K562 (cell line): Measurements from ENCODE around the gene NDUFB10. TPM values are rescaled to one million over a fixed set of nuclear protein-coding genes. Genes with fewer than 3 reads are reported as not detected.

Source experiments
- BHLHE40 ChIP-seq: IDR thresholded peaks from 2 replicates; pipeline ENCODE4 v1.6.1; 2011; ENCODE audit warnings: low read length, improper control_type of control experiment
- CSDE1 ChIP-seq, 2 experiments: fragments of 450-650 bp; IDR thresholded peaks; 2 replicates each; pipeline ENCODE4 v1.6.1; 2016; ENCODE audit warnings: mild to moderate bottlenecking in 1 of 2
- HDAC1 ChIP-seq, 2 experiments: fragments of 450-650 bp; IDR thresholded peaks; 2 replicates each; pipeline ENCODE4 v1.6.1; 2016 to 2017; ENCODE audit warnings: inconsistent platforms in 1 of 2, mild to moderate bottlenecking in 1 of 2, moderate library complexity in 1 of 2
- NFYB ChIP-seq: IDR thresholded peaks from 2 replicates; pipeline ENCODE4 v1.6.1; 2011; ENCODE audit warnings: mild to moderate bottlenecking, moderate library complexity; ENCODE audit not compliant: insufficient read length; ENCODE audit errors: extremely low read depth
- PPARD ChIP-seq: fragments of 250-450 bp; sonication (Bioruptor Pico); IDR thresholded peaks from 2 replicates; pipeline ENCODE4 v1.8.0; 2022; ENCODE audit warnings: inconsistent platforms, mild to moderate bottlenecking, moderate library complexity
- SREBF2 ChIP-seq: sonication (generic); formaldehyde crosslinking; IDR thresholded peaks from 2 replicates; pipeline ENCODE4 v1.4.0; 2020; ENCODE audit warnings: mild to moderate bottlenecking, missing genetic modification reagents
- TSHZ1 ChIP-seq: fragments of 250-450 bp; sonication (Bioruptor Pico); IDR thresholded peaks from 2 replicates; pipeline ENCODE4 v1.4.0; 2020; ENCODE audit warnings: mild to moderate bottlenecking, moderate library complexity
- ZBTB40 ChIP-seq, 2 experiments: fragments of 450-650 bp in 1 of 2; sonication (generic) in 1 of 2; formaldehyde crosslinking in 1 of 2; IDR thresholded peaks; 2 replicates each; pipeline versions ENCODE4 v1.7.1 to v1.9.0; 2016 to 2022; ENCODE audit warnings: inconsistent platforms in 1 of 2, mild to moderate bottlenecking in 1 of 2, missing genetic modification reagents in 1 of 2
- ZNF274 ChIP-seq: IDR thresholded peaks from 2 replicates; pipeline ENCODE4 v1.6.1; 2011; ENCODE audit warnings: low read depth, mild to moderate bottlenecking, low read length, moderate library complexity, borderline replicate concordance
- ZNF277 ChIP-seq: fragments of 250-450 bp; sonication (Bioruptor Pico); IDR thresholded peaks from 2 replicates; pipeline ENCODE4 v1.8.0; 2022; ENCODE audit warnings: inconsistent platforms, mild to moderate bottlenecking, moderate library complexity, borderline replicate concordance
- ZNF384 ChIP-seq: IDR thresholded peaks from 2 replicates; pipeline ENCODE4 v1.6.1; 2012; ENCODE audit warnings: low read depth, low read length, improper control_type of control experiment
- ZNF766 ChIP-seq: fragments of 200-800 bp; sonication (Bioruptor generic); conservative IDR thresholded peaks from 2 replicates; pipeline ENCODE4 v1.6.1; 2016; ENCODE audit warnings: missing genetic modification characterization, missing compliant biosample characterization
- polyA plus RNA-seq, 8 experiments: library from polyadenylated mRNA; depleted of rRNA in 4 of 8; stranded (reverse) in 5 of 8; unstranded in 3 of 8; fragments of >200 nt; fragmentation: Nextera tagmentation in 2 of 8; fragmentation: Illumina TruSeq in 1 of 8; extraction: Ambion mirVana in 2 of 8; extraction: Trizol in 1 of 8; gene quantifications; 2 replicates each; pipeline versions ENCODE4 v1.2.1 to v1.2.3, GENCODE V29; 2011 to 2014; ENCODE audit warnings: inconsistent platforms in 1 of 8, missing spikeins in 1 of 8
- total RNA-seq, 7 experiments: library from RNA; depleted of rRNA in 6 of 7; stranded (reverse); fragments of >200 nt in 6 of 7; fragmentation: Illumina TruSeq in 2 of 7; extraction: Trizol in 2 of 7; gene quantifications; 2 replicates each; pipeline versions ENCODE4 v1.2.1 to v1.2.3, GENCODE V29; 2011 to 2021; ENCODE audit warnings: low replicate concordance in 1 of 7

The NDUFB10 gene
- total and polyA plus RNA-seq, 9 of the 15 experiments (the other 6 are each of a cell fraction or from before 2014, with no cell fraction given): 69.3 to 527 (median 161) TPM

GRCh38 chr16:1942810-1943726, 16.3 kb upstream of the NDUFB10 start, which contains the start of gene MSRB1 (continued):
- TF ChIP-seq ZBTB40 (IDR thresholded peaks at IDR 0.05) (0 out of 2 replicates have a peak, but pooled peaks have one; percentile 30), ZBTB40 (CRISPR knock-in tag; IDR thresholded peaks at IDR 0.05) (no peak), ZNF384 (no peak), ZNF277 (no peak), ZNF274 (no peak), SREBF2 (CRISPR knock-in tag) (no peak), PPARD (CRISPR knock-in tag) (no peak), BHLHE40 (no peak), ZNF766 (CRISPR knock-in tag) (no peak), TSHZ1 (CRISPR knock-in tag) (no peak), NFYB (peak; percentile 38), HDAC1 (IDR thresholded peaks at IDR 0.05) (peak in 1 of 2 experiments; percentile 42; a peak in 2 of 4 replicates), CSDE1 (IDR thresholded peaks at IDR 0.05) (no peak)
